ENCODE measurements around the gene LMF1.

DNA sequence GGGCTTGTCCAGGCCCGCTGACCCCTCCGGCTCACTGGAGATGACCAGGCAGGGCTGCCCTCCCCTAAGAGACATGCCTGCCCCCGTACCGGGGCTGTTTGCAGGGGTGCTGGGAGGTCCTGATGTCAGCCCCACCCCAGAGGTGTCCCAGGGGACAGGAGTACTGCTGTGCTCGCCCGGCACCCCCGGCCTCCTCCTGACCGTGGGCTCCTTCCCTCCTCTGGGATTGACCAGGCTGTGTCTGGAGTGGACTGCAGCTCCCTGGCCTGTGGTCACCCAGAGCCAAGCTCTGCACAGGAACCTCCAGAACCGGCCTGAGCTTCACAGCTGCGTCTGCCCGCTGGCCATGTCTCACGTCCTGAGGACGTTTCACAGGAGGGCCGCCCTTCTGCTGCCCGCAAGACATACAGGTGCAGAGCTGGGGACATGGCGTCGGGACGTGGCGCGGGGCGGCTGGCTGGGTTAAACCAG is 53.2 kb downstream of the LMF1 start:
- TF ChIP-seq, protein P1, sequence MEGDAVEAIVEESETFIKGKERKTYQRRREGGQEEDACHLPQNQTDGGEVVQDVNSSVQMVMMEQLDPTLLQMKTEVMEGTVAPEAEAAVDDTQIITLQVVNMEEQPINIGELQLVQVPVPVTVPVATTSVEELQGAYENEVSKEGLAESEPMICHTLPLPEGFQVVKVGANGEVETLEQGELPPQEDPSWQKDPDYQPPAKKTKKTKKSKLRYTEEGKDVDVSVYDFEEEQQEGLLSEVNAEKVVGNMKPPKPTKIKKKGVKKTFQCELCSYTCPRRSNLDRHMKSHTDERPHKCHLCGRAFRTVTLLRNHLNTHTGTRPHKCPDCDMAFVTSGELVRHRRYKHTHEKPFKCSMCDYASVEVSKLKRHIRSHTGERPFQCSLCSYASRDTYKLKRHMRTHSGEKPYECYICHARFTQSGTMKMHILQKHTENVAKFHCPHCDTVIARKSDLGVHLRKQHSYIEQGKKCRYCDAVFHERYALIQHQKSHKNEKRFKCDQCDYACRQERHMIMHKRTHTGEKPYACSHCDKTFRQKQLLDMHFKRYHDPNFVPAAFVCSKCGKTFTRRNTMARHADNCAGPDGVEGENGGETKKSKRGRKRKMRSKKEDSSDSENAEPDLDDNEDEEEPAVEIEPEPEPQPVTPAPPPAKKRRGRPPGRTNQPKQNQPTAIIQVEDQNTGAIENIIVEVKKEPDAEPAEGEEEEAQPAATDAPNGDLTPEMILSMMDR (IDR thresholded peaks at IDR 0.05; ENCODE audit: poor library complexity, severe bottlenecking) = no peak
- TF ChIP-seq POLR2AphosphoS5 (IDR thresholded peaks at IDR 0.05) (no peak), EZH2 (IDR thresholded peaks at IDR 0.05; ENCODE audit: borderline replicate concordance, insufficient read depth, low read length, poor library complexity, severe bottlenecking) (no peak), MXI1 (conservative IDR thresholded peaks at IDR 0.05; ENCODE audit: poor library complexity, severe bottlenecking) (no peak), TAF1 (IDR thresholded peaks at IDR 0.05; ENCODE audit: low read depth) (no peak), RAD21 (conservative IDR thresholded peaks at IDR 0.05) (no peak), SMC3 (conservative IDR thresholded peaks at IDR 0.05; ENCODE audit: poor library complexity) (no peak)
- TF ChIP-seq, protein P2, sequence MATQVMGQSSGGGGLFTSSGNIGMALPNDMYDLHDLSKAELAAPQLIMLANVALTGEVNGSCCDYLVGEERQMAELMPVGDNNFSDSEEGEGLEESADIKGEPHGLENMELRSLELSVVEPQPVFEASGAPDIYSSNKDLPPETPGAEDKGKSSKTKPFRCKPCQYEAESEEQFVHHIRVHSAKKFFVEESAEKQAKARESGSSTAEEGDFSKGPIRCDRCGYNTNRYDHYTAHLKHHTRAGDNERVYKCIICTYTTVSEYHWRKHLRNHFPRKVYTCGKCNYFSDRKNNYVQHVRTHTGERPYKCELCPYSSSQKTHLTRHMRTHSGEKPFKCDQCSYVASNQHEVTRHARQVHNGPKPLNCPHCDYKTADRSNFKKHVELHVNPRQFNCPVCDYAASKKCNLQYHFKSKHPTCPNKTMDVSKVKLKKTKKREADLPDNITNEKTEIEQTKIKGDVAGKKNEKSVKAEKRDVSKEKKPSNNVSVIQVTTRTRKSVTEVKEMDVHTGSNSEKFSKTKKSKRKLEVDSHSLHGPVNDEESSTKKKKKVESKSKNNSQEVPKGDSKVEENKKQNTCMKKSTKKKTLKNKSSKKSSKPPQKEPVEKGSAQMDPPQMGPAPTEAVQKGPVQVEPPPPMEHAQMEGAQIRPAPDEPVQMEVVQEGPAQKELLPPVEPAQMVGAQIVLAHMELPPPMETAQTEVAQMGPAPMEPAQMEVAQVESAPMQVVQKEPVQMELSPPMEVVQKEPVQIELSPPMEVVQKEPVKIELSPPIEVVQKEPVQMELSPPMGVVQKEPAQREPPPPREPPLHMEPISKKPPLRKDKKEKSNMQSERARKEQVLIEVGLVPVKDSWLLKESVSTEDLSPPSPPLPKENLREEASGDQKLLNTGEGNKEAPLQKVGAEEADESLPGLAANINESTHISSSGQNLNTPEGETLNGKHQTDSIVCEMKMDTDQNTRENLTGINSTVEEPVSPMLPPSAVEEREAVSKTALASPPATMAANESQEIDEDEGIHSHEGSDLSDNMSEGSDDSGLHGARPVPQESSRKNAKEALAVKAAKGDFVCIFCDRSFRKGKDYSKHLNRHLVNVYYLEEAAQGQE (IDR thresholded peaks at IDR 0.05; ENCODE audit: borderline replicate concordance) = no peak

All from neural cell (in vitro differentiated cells).